ENCODE measurements around the gene TTC23L. TPM values are rescaled to one million over a fixed set of nuclear protein-coding genes. Genes with fewer than 3 reads are reported as not detected.

TTC23L gene
- total and polyA plus RNA-seq, 2 experiments from 2014 or later = 0.07 TPM; not detected in 1

- Histone ChIP-seq H3K4me2 (no peak overlapping the region), H3K9me3 (ENCODE audit: low read depth) (no peaks in the 10 kb centered on the region), H3K27ac (peak overlapping the region; percentile 47), H3K9me2 (replicated peaks; ENCODE audit: insufficient read depth) (no peaks in the 10 kb centered on the region), H3K79me2 (no peaks in the 10 kb centered on the region), H2AFZ (no peak overlapping the region), H3K27me3 (no peaks in the 10 kb centered on the region), H4K20me1 (ENCODE audit: insufficient read depth, poor library complexity, severe bottlenecking) (no peaks in the 10 kb centered on the region), H3K4me3 (no peak overlapping the region), H3K36me3 (replicated peaks; ENCODE audit: insufficient read depth, low read depth) (no peaks in the 10 kb centered on the region), H3K4me1 (ENCODE audit: insufficient read depth) (no peaks in the 10 kb centered on the region)
- TF ChIP-seq CTCF (IDR thresholded peaks at IDR 0.05; ENCODE audit: poor library complexity) = no peak
- TF ChIP-seq EZH2 (IDR thresholded peaks at IDR 0.05; ENCODE audit: borderline replicate concordance) = no peak
- TF ChIP-seq EZH2phosphoT487 (IDR thresholded peaks at IDR 0.05; ENCODE audit: low read depth, severe bottlenecking, unreplicated experiment) = no peak
- no peak for DNase-seq (ENCODE audit: low spot score)
- 79% methylated on average over 9 of the region's 9 CpGs for WGBS (ENCODE audit: low lambda C conversion rate, missing lambda C conversion rate)
Observed at GRCh38 chr5:34833976-34834793, 4.8 kb upstream of the TTC23L start.

DNA sequence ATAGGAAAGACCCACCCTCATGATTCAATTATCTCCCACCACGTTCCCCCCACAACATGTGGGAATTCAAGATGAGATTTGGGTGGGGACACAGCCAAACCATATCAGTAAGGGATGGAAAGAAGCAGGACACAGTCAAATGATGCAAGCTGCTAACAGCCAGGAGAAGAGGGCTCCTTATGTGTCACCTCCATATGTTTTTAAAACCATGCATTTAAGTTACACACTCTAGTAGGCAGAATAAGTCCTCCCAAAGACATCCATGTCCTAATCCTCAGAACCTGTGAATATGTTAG is 4.2 kb upstream of the TTC23L start:
- Histone ChIP-seq H3K9me3 (ENCODE audit: low read depth) (no peaks in the 10 kb centered on the region), H3K27ac (peak overlapping the region; percentile 47), H3K79me2 (no peaks in the 10 kb centered on the region), H3K9me2 (replicated peaks; ENCODE audit: insufficient read depth) (no peaks in the 10 kb centered on the region), H3K36me3 (replicated peaks; ENCODE audit: insufficient read depth, low read depth) (no peaks in the 10 kb centered on the region), H3K4me3 (no peak overlapping the region), H3K4me2 (no peak overlapping the region), H4K20me1 (ENCODE audit: insufficient read depth, poor library complexity, severe bottlenecking) (no peaks in the 10 kb centered on the region), H3K27me3 (no peaks in the 10 kb centered on the region), H3K4me1 (ENCODE audit: insufficient read depth) (no peaks in the 10 kb centered on the region), H2AFZ (no peak overlapping the region)
- WGBS (ENCODE audit: low lambda C conversion rate, missing lambda C conversion rate) = 96% methylated on average over 1 of the region's 1 CpG
- DNase-seq (ENCODE audit: low spot score) = no peak
- TF ChIP-seq EZH2 (IDR thresholded peaks at IDR 0.05; ENCODE audit: borderline replicate concordance) (no peak), CTCF (IDR thresholded peaks at IDR 0.05; ENCODE audit: poor library complexity) (no peak), EZH2phosphoT487 (IDR thresholded peaks at IDR 0.05; ENCODE audit: low read depth, severe bottlenecking, unreplicated experiment) (no peak)

GRCh38 chr5:34835664-34836063 is 3.3 kb upstream of the TTC23L start:
- TF ChIP-seq EZH2 (IDR thresholded peaks at IDR 0.05; ENCODE audit: borderline replicate concordance) (no peak), CTCF (IDR thresholded peaks at IDR 0.05; ENCODE audit: poor library complexity) (no peak), EZH2phosphoT487 (IDR thresholded peaks at IDR 0.05; ENCODE audit: low read depth, severe bottlenecking, unreplicated experiment) (no peak)
- no peak overlapping the region for H3K27ac ChIP-seq
- H3K9me2 ChIP-seq (replicated peaks; ENCODE audit: insufficient read depth) = no peaks in the 10 kb centered on the region
- no peaks in the 10 kb centered on the region for H3K27me3 ChIP-seq
- H4K20me1 ChIP-seq (ENCODE audit: insufficient read depth, poor library complexity, severe bottlenecking) = no peaks in the 10 kb centered on the region
- no peaks in the 10 kb centered on the region for H3K36me3 ChIP-seq (replicated peaks; ENCODE audit: insufficient read depth, low read depth)
- no peak overlapping the region for H3K4me2 ChIP-seq
- no peak for DNase-seq (ENCODE audit: low spot score)
- WGBS (ENCODE audit: low lambda C conversion rate, missing lambda C conversion rate) = 87% methylated on average over 3 of the region's 3 CpGs
- H2AFZ ChIP-seq = no peak overlapping the region
- no peaks in the 10 kb centered on the region for H3K9me3 ChIP-seq (ENCODE audit: low read depth)
- H3K79me2 ChIP-seq = no peaks in the 10 kb centered on the region
- H3K4me3 ChIP-seq = no peak overlapping the region
- H3K4me1 ChIP-seq (ENCODE audit: insufficient read depth) = no peaks in the 10 kb centered on the region
